Activated CD8-positive, alpha-beta memory T cell treated with anti-CD3 and anti-CD28 coated beads for 1 hour (primary cell): ENCODE measurements around the gene PAPLN.

Source experiments
- DNase-seq, 2 donors: peaks; one replicate each; pipeline ENCODE4 v3.0.0-alpha.2; 2020; ENCODE audit warnings: low read depth in 1 of 2; ENCODE audit errors: extremely low read depth in 1 of 2

Gene PAPLN

GRCh38 chr14:73243748-73244147 lies 6.4 kb downstream of the PAPLN start:
- no peak for DNase-seq

- no peak for DNase-seq
These were observed 7.4 kb downstream of the PAPLN start for GRCh38 chr14:73244541-73245290.

- peak in 1 of 2 donors; percentile 29 for DNase-seq
These were observed 8.4 kb downstream of the PAPLN start for GRCh38 chr14:73245480-73246325.

- DNase-seq, result no peak
These were observed 9.3 kb downstream of the PAPLN start for GRCh38 chr14:73246387-73247150.

GRCh38 chr14:73248108-73248868 lies 11.0 kb downstream of the PAPLN start:
- no peak for DNase-seq

- no peak for DNase-seq
These were observed 11.8 kb downstream of the PAPLN start for GRCh38 chr14:73249108-73249507.

GRCh38 chr14:73249564-73250316 lies 12.4 kb downstream of the PAPLN start:
- no peak for DNase-seq

- DNase-seq, result no peak
These were observed 13.0 kb downstream of the PAPLN start for GRCh38 chr14:73250317-73250713.

- no peak for DNase-seq
These were observed 13.6 kb downstream of the PAPLN start for GRCh38 chr14:73250781-73251500.

- DNase-seq, result no peak
These were observed 14.4 kb downstream of the PAPLN start for GRCh38 chr14:73251516-73252215.

- DNase-seq, result no peak
These were observed 15.4 kb downstream of the PAPLN start for GRCh38 chr14:73252491-73253322.

- DNase-seq, result no peak
These were observed 16.0 kb downstream of the PAPLN start for GRCh38 chr14:73253323-73253610.

- no peak for DNase-seq
These were observed 16.4 kb downstream of the PAPLN start for GRCh38 chr14:73253721-73254120.

- DNase-seq, result no peak
These were observed 17.1 kb downstream of the PAPLN start for GRCh38 chr14:73254247-73255004.

- DNase-seq, result no peak
These were observed 17.7 kb downstream of the PAPLN start for GRCh38 chr14:73255005-73255400.

GRCh38 chr14:73255693-73256225 lies 18.5 kb downstream of the PAPLN start:
- no peak for DNase-seq

GRCh38 chr14:73258076-73258475 lies 20.8 kb downstream of the PAPLN start:
- DNase-seq, result no peak
